ENCODE results near the gene REPS1. TPM values are rescaled to one million over a fixed set of nuclear protein-coding genes. Genes with fewer than 3 reads are reported as not detected.

Gene REPS1
- total RNA-seq, 1 experiment from 2014 or later: 27.4 TPM

GRCh38 chr6:138931660-138932059, 56.4 kb downstream of the REPS1 start:
- CTCF ChIA-PET: no interaction called here
- no peaks in the 10 kb centered on the region for H3K27me3 ChIP-seq (ENCODE audit: low read length)
- no peaks in the 10 kb centered on the region for H4K20me1 ChIP-seq (ENCODE audit: low read length)
- no TSS peak for BruUV-seq (replicated peaks)
- no peak for ATAC-seq
- H3K9me3 ChIP-seq (ENCODE audit: low read length): no peaks in the 10 kb centered on the region
- no peak overlapping the region for H3K4me3 ChIP-seq (ENCODE audit: low read length)
- intact Hi-C loops (cut with micrococcal nuclease): no loop called here
- no peak for TF ChIP-seq CTCF (conservative IDR thresholded peaks at IDR 0.05; ENCODE audit: low read depth, low read length)
- no peak for TF ChIP-seq EZH2phosphoT487 (IDR thresholded peaks at IDR 0.05; ENCODE audit: borderline replicate concordance, low read length)
- TF ChIP-seq EZH2 (IDR thresholded peaks at IDR 0.05; ENCODE audit: low read length, unreplicated experiment): no peak
- POLR2A ChIA-PET (ENCODE audit: unreplicated experiment): no interaction called here
- no peak for DNase-seq
- H3K4me2 ChIP-seq (ENCODE audit: low read length): no peak overlapping the region
- no peak overlapping the region for H3K27ac ChIP-seq (ENCODE audit: low read length)
- H3K9me2 ChIP-seq (replicated peaks; ENCODE audit: low read length): no peaks in the 10 kb centered on the region
- peaks cover 11% of the 10 kb centered on the region; the same call in 1 of the 2 replicates for H3K36me3 ChIP-seq (ENCODE audit: low read depth, low read length)
- no peak overlapping the region for H3K9ac ChIP-seq (ENCODE audit: low read length)
- no peaks in the 10 kb centered on the region for H3K79me2 ChIP-seq (ENCODE audit: low read length)
- no peaks in the 10 kb centered on the region for H3K4me1 ChIP-seq (ENCODE audit: insufficient read depth, low read length)
- H2AFZ ChIP-seq (ENCODE audit: low read length): no peak overlapping the region
- H3F3A ChIP-seq (ENCODE audit: low read length, unreplicated experiment): no peaks in the 10 kb centered on the region

- no peaks in the 10 kb centered on the region for H3K4me1 ChIP-seq (ENCODE audit: insufficient read depth, low read length)
- CTCF ChIA-PET: no interaction called here
- intact Hi-C loops (cut with micrococcal nuclease): no loop called here
- H3K4me3 ChIP-seq (ENCODE audit: low read length): no peak overlapping the region
- DNase-seq: no peak
- no peak for ATAC-seq
- H3K79me2 ChIP-seq (ENCODE audit: low read length): no peaks in the 10 kb centered on the region
- no peaks in the 10 kb centered on the region for H3F3A ChIP-seq (ENCODE audit: low read length, unreplicated experiment)
- no peaks in the 10 kb centered on the region for H3K9me3 ChIP-seq (ENCODE audit: low read length)
- no TSS peak for BruUV-seq (replicated peaks)
- no peak overlapping the region for H3K9ac ChIP-seq (ENCODE audit: low read length)
- H3K4me2 ChIP-seq (ENCODE audit: low read length): no peak overlapping the region
- H2AFZ ChIP-seq (ENCODE audit: low read length): no peak overlapping the region
- no peaks in the 10 kb centered on the region for H4K20me1 ChIP-seq (ENCODE audit: low read length)
- no peak overlapping the region for H3K27ac ChIP-seq (ENCODE audit: low read length)
- TF ChIP-seq CTCF (conservative IDR thresholded peaks at IDR 0.05; ENCODE audit: low read depth, low read length) (no peak), EZH2 (IDR thresholded peaks at IDR 0.05; ENCODE audit: low read length, unreplicated experiment) (no peak), EZH2phosphoT487 (IDR thresholded peaks at IDR 0.05; ENCODE audit: borderline replicate concordance, low read length) (no peak)
- H3K27me3 ChIP-seq (ENCODE audit: low read length): no peaks in the 10 kb centered on the region
- H3K36me3 ChIP-seq (ENCODE audit: low read depth, low read length): peaks cover 7% of the 10 kb centered on the region; the same call in 1 of the 2 replicates
- no peaks in the 10 kb centered on the region for H3K9me2 ChIP-seq (replicated peaks; ENCODE audit: low read length)
- POLR2A ChIA-PET (ENCODE audit: unreplicated experiment): no interaction called here
Observed at GRCh38 chr6:138926579-138926978, 61.5 kb downstream of the REPS1 start.

- intact Hi-C loops (cut with micrococcal nuclease): no loop called here
- TF ChIP-seq EZH2 (IDR thresholded peaks at IDR 0.05; ENCODE audit: low read length, unreplicated experiment): no peak
- no peak for TF ChIP-seq EZH2phosphoT487 (IDR thresholded peaks at IDR 0.05; ENCODE audit: borderline replicate concordance, low read length)
- TF ChIP-seq CTCF (conservative IDR thresholded peaks at IDR 0.05; ENCODE audit: low read depth, low read length): no peak
- Histone ChIP-seq H3K4me1 (ENCODE audit: insufficient read depth, low read length) (no peaks in the 10 kb centered on the region), H3K4me2 (ENCODE audit: low read length) (no peak overlapping the region), H3K79me2 (ENCODE audit: low read length) (no peaks in the 10 kb centered on the region), H3F3A (ENCODE audit: low read length, unreplicated experiment) (no peaks in the 10 kb centered on the region), H3K36me3 (ENCODE audit: low read depth, low read length) (peaks cover 7% of the 10 kb centered on the region; the same call in 1 of the 2 replicates), H2AFZ (ENCODE audit: low read length) (no peak overlapping the region), H3K9me3 (ENCODE audit: low read length) (no peaks in the 10 kb centered on the region), H3K9me2 (replicated peaks; ENCODE audit: low read length) (no peaks in the 10 kb centered on the region), H3K27me3 (ENCODE audit: low read length) (no peaks in the 10 kb centered on the region), H3K27ac (ENCODE audit: low read length) (no peak overlapping the region), H3K9ac (ENCODE audit: low read length) (no peak overlapping the region), H3K4me3 (ENCODE audit: low read length) (no peak overlapping the region), H4K20me1 (ENCODE audit: low read length) (no peaks in the 10 kb centered on the region)
- ChIA-PET POLR2A (ENCODE audit: unreplicated experiment) (no interaction called here), CTCF (no interaction called here)
- ATAC-seq: no peak
- DNase-seq: no peak
- BruUV-seq (replicated peaks): no TSS peak
Observed at GRCh38 chr6:138925806-138926205, 62.2 kb downstream of the REPS1 start.

Data from PC-3 (cell line).